ENCODE results near the gene LSP1. TPM values are rescaled to one million over a fixed set of nuclear protein-coding genes. Genes with fewer than 3 reads are reported as not detected.

LSP1 gene
- total and polyA plus RNA-seq, 2 of the 8 experiments (the other 6 are each of a cell fraction or from before 2014, with no cell fraction given): 0.03 TPM; not detected in 1

GRCh38 chr11:1847006-1847735 lies 5.7 kb upstream of the LSP1 start:
- Histone ChIP-seq H3K36me3 (ENCODE audit: control insufficient read depth in 2 of 4, insufficient read depth in 4 of 4, low read length in 3 of 4) (no peaks in the 10 kb centered on the region), H3K4me3 (ENCODE audit: extremely low read depth in 1 of 4, insufficient read depth in 2 of 4, low read depth in 3 of 4, low read length in 4 of 4) (no peak overlapping the region), H3K56ac (replicated peaks; ENCODE audit: insufficient read length, low read depth, low read length) (no peak overlapping the region), H2AK5ac (ENCODE audit: low read depth, low read length) (no peak overlapping the region), H4K91ac (replicated peaks; ENCODE audit: insufficient read length, low read length) (no peak overlapping the region), H2BK5ac (ENCODE audit: low read depth, low read length) (no peak overlapping the region), H3K9me3 (ENCODE audit: insufficient read depth in 2 of 2, low read depth in 1 of 2, low read length in 1 of 2) (no peaks in the 10 kb centered on the region), H2AFZ (ENCODE audit: low read length) (no peak overlapping the region), H3K9ac (replicated peaks in 1 of 4; ENCODE audit: extremely low read depth in 1 of 4, low read depth in 3 of 4, low read length in 3 of 4) (no peak overlapping the region), H3K79me2 (ENCODE audit: control insufficient read depth in 1 of 2, insufficient read depth in 2 of 2, low read length in 2 of 2) (no peaks in the 10 kb centered on the region), H3K4me1 (replicated peaks in 1 of 4; ENCODE audit: control insufficient read depth in 3 of 4, insufficient read depth in 4 of 4, low read length in 3 of 4) (peaks cover 0 to 3% (median 0%) of the 10 kb centered on the region in 4 experiments; a peak in 1 of 7 replicates), H3K23ac (ENCODE audit: insufficient read length) (no peak overlapping the region), H3K14ac (ENCODE audit: insufficient read length) (no peak overlapping the region), H3K4me2 (ENCODE audit: insufficient read depth in 1 of 2, low read depth in 2 of 2, low read length in 2 of 2) (no peak overlapping the region), H2BK15ac (ENCODE audit: low read length) (no peak overlapping the region), H2BK12ac (ENCODE audit: low read depth, low read length) (no peak overlapping the region), H2BK120ac (replicated peaks; ENCODE audit: low read depth, low read length) (no peak overlapping the region), H3K23me2 (ENCODE audit: low read depth, low read length) (no peaks in the 10 kb centered on the region), H3K27me3 (replicated peaks in 1 of 4; ENCODE audit: control insufficient read depth in 3 of 4, extremely low read depth in 1 of 4, insufficient read depth in 3 of 4, low read length in 3 of 4) (no peaks in the 10 kb centered on the region), H3K4ac (replicated peaks; ENCODE audit: insufficient read length, low read depth, low read length) (no peak overlapping the region), H3K27ac (ENCODE audit: low read depth, low read length) (no peak overlapping the region), H4K20me1 (replicated peaks in 1 of 2; ENCODE audit: control insufficient read depth in 1 of 2, insufficient read depth in 2 of 2, low read length in 2 of 2) (no peaks in the 10 kb centered on the region), H2BK20ac (ENCODE audit: low read length) (no peak overlapping the region), H3K18ac (ENCODE audit: extremely low read depth, low read length) (no peak overlapping the region), H3K79me1 (ENCODE audit: low read depth, low read length) (no peaks in the 10 kb centered on the region), H4K5ac (ENCODE audit: insufficient read length, low read depth, low read length) (no peak overlapping the region), H4K8ac (ENCODE audit: extremely low read depth, insufficient read depth, low read length) (no peak overlapping the region; the same call in 1 of the 2 replicates)
- FAIRE-seq: no peak
- 94% methylated on average over 22 of the region's 34 CpGs; no CpG with 5 or more reads in 1 of the 2 experiments for WGBS, 2 experiments (ENCODE audit: extremely low coverage in 1 of 2, insufficient coverage in 1 of 2, insufficient read length in 1 of 2, insufficient replicate concordance in 2 of 2, low coverage in 1 of 2, low lambda C conversion rate in 2 of 2, missing lambda C conversion rate in 1 of 2)
- DNase-seq (ENCODE audit: low read depth in 1 of 2, low spot score in 2 of 2): no peak
- no peak for TF ChIP-seq SIN3A (conservative IDR thresholded peaks at IDR 0.05 in 1 of 2, IDR thresholded peaks at IDR 0.05 in 1 of 2; ENCODE audit: low read depth in 1 of 2, low read length in 2 of 2)
- TF ChIP-seq SIX5 (IDR thresholded peaks at IDR 0.05; ENCODE audit: low read depth, low read length): no peak
- TF ChIP-seq SAP30 (IDR thresholded peaks at IDR 0.05; ENCODE audit: insufficient read depth, insufficient replicate concordance, low read length): no peak
- no peak for TF ChIP-seq RFX5 (IDR thresholded peaks at IDR 0.05; ENCODE audit: borderline replicate concordance, low read depth, low read length)
- TF ChIP-seq RBBP5 (IDR thresholded peaks at IDR 0.05; ENCODE audit: borderline replicate concordance, low read depth, low read length): no peak
- no peak for TF ChIP-seq SP2 (IDR thresholded peaks at IDR 0.05; ENCODE audit: low read length)
- TF ChIP-seq CHD2 (IDR thresholded peaks at IDR 0.05; ENCODE audit: low read length): no peak
- no peak for TF ChIP-seq FOSL1 (IDR thresholded peaks at IDR 0.05; ENCODE audit: insufficient read depth, low read depth, low read length)
- no peak for TF ChIP-seq BRCA1 (IDR thresholded peaks at IDR 0.05; ENCODE audit: low read depth, low read length)
- TF ChIP-seq EZH2 (IDR thresholded peaks at IDR 0.05; ENCODE audit: low read depth, low read length, severe bottlenecking): no peak
- POLR2A ChIA-PET (ENCODE audit: partially characterized antibody): interaction anchor here (1.2 kb wide), 1 partner anchor 67 kb away, joined by 3 read pairs; no protein-coding TSS in a partner anchor
- CTCF ChIA-PET (ENCODE audit: partially characterized antibody): interaction anchor here (0.8 to 15.7 kb wide), 17 partner anchors 9 to 307 kb away, joined by 3 to 232 read pairs (median 5); partner anchors contain the start of gene TNNI2

Measured in H1 (cell line).